T-helper 2 cell treated with Interferon-gamma antibody and Interleukin-4, amounts not matched to agents 5 μg/mL and 100 μg/mL, for 36 hours (primary cell): Measurements from ENCODE around the gene BPI.
"Not testable (repeated sequence)": the region's sequence is repeated elsewhere in the genome, so short reads cannot be mapped to it uniquely, and the experiment has no call there.

ENCODE experiments used
- DNase-seq: peaks from one replicate; pipeline ENCODE4 v3.0.0; 2021; ENCODE audit warnings: low spot score
- H3K27ac Mint-ChIP-seq: one replicate; pipeline ENCODE4 v1.8.0; 2021; ENCODE audit warnings: mild to moderate bottlenecking, mixed read lengths
- H3K27me3 Mint-ChIP-seq: one replicate; pipeline ENCODE4 v1.8.0; 2021; ENCODE audit warnings: low read depth, mixed read lengths
- H3K36me3 Mint-ChIP-seq: one replicate; pipeline ENCODE4 v1.8.0; 2021; ENCODE audit warnings: low read depth, mixed read lengths
- H3K4me1 Mint-ChIP-seq: one replicate; pipeline ENCODE4 v1.8.0; 2021; ENCODE audit warnings: low read depth, mixed read lengths
- H3K4me3 Mint-ChIP-seq: one replicate; pipeline ENCODE4 v1.8.0; 2022; ENCODE audit warnings: mild to moderate bottlenecking, moderate library complexity, mixed read lengths
- H3K9me3 Mint-ChIP-seq: one replicate; pipeline ENCODE4 v1.8.0; 2021; ENCODE audit warnings: mixed read lengths

Gene BPI

DNA sequence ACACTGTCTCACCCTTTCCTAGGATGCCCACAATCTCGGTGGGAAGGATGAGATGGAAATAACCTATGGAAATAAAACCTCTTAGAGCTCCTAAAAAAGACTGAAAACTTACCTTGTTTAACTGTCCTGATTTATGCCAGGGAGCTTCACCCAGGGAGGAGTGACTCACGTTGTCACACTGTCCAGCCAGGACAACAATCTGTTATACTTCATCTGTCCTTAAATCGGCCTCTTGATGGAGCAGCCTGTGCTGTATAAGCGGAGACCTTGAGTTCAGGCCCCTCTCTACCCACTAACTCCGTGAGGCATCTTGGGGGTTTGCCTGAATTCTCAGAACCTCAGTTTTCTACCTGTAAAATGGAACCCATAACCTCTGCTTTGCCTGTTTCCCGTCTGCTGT is 34.2 kb upstream of the BPI start:
- H3K27me3 Mint-ChIP-seq = no peaks in the 10 kb centered on the region
- no peak for DNase-seq
- no peaks in the 10 kb centered on the region for H3K4me1 Mint-ChIP-seq
- no peak overlapping the region for H3K27ac Mint-ChIP-seq
- no peaks in the 10 kb centered on the region for H3K36me3 Mint-ChIP-seq
- no peak overlapping the region for H3K4me3 Mint-ChIP-seq
- H3K9me3 Mint-ChIP-seq = no peaks in the 10 kb centered on the region

DNA sequence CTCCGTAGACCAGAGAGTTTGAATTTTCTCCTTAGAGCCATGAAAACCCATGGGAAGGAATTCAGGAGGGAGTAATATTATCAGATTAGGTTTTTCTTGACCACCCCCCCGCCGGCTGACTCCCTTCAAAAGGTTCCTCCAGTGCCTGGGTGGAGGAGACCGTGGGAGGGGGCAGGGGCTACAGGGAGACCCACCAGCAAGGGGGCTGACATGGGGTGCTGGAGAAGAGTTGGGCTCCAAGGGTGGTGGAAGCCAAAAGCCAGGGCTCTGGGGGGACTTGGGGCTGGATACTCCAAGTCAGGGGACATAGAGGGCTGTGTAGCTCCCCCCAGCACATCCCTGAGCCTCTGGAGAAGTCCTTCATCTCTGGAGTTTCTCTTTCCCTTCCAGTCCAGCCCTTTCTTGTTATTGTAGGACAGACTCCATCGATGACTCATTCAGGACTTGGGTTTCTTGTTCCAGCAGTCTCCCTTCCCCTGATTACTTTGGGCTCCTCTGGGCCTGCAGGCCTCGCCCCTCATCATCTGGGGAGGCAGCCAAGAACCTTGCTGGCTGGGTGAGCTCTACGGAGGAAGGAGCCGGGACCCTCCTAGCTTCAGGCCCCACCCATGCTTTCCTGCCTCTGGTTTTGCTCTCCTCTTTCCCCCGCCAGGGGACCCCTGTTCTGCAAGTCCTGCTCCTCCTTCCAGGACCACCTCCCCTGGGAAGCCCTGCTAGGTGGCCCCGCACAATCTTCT is 32.9 kb upstream of the BPI start:
- Mint-ChIP-seq H3K27me3 (no peaks in the 10 kb centered on the region), H3K4me1 (no peaks in the 10 kb centered on the region), H3K4me3 (no peak overlapping the region), H3K36me3 (no peaks in the 10 kb centered on the region), H3K9me3 (no peaks in the 10 kb centered on the region), H3K27ac (no peak overlapping the region)
- no peak for DNase-seq

DNA sequence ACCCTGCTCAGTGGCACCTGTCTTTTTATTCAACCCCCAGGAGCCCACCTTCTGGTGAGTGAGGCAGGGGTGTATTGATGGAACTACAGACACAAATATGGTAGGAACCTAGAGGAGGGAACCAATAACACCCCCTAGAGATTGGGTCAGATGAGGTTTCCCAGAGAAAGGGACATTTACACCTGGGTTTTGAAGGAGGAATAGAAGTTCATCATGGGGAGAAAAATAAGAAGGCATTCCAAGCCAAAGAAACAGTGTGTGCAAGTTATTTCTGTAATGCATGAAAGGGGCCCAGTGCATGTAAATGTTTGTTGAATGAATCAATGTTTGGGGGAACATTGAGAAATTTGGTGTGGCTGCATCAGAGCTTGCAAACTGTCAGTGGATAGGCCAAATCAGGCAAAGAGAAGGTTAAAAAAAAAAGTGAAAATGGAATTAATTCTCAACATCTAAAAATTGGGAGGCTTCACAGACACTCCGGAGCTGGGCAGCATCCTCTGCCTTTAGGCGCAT is 32.3 kb upstream of the BPI start:
- no peaks in the 10 kb centered on the region for H3K36me3 Mint-ChIP-seq
- no peaks in the 10 kb centered on the region for H3K4me1 Mint-ChIP-seq
- H3K9me3 Mint-ChIP-seq = no peaks in the 10 kb centered on the region
- no peaks in the 10 kb centered on the region for H3K27me3 Mint-ChIP-seq
- H3K4me3 Mint-ChIP-seq = no peak overlapping the region
- no peak overlapping the region for H3K27ac Mint-ChIP-seq
- no peak for DNase-seq

DNA sequence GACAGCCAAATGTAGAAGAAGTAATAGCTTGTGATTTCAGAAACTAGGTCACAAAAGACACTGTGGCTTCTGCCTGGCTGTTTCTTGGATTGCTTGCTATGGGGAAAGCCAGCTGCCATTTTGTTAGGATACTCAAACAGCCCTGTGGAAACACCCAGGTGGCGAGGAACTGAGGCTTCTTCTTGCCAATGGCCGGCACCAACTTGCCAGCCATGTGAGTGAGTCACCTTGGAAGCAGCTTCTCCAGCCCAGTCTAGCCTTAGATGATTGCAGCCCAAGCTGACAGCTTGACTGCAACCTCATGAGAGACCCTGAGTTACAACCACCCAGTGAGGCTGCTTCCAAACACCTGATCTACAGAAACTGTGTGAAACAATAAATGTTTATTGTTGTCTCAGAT is 31.6 kb upstream of the BPI start:
- Mint-ChIP-seq H3K27me3 (no peaks in the 10 kb centered on the region), H3K36me3 (no peaks in the 10 kb centered on the region), H3K4me1 (no peaks in the 10 kb centered on the region), H3K9me3 (no peaks in the 10 kb centered on the region), H3K27ac (no peak overlapping the region), H3K4me3 (no peak overlapping the region)
- no peak for DNase-seq

DNA sequence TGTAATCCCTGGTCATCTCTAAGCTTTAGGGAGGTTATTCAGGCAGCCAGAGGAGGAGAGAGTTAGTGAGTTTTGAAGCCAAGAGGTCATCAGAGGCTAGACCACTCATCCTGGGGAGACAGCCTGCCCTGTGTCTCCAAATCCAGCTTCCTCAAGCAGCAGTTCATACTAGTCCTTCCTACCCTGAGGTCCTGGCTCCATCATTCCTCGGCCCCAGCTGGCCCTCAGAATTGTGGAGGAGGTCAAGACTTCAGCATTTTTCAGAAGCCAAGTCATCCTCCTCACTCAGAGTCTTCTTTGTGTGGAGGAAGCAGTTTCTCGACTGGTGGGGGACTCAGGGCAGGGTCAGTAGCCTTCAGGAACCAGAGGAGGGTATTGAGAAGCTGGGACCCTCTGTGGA is 31.0 kb upstream of the BPI start:
- no peaks in the 10 kb centered on the region for H3K36me3 Mint-ChIP-seq
- no peak overlapping the region for H3K27ac Mint-ChIP-seq
- H3K27me3 Mint-ChIP-seq = no peaks in the 10 kb centered on the region
- no peaks in the 10 kb centered on the region for H3K4me1 Mint-ChIP-seq
- no peak for DNase-seq
- no peaks in the 10 kb centered on the region for H3K9me3 Mint-ChIP-seq
- H3K4me3 Mint-ChIP-seq = no peak overlapping the region

DNA sequence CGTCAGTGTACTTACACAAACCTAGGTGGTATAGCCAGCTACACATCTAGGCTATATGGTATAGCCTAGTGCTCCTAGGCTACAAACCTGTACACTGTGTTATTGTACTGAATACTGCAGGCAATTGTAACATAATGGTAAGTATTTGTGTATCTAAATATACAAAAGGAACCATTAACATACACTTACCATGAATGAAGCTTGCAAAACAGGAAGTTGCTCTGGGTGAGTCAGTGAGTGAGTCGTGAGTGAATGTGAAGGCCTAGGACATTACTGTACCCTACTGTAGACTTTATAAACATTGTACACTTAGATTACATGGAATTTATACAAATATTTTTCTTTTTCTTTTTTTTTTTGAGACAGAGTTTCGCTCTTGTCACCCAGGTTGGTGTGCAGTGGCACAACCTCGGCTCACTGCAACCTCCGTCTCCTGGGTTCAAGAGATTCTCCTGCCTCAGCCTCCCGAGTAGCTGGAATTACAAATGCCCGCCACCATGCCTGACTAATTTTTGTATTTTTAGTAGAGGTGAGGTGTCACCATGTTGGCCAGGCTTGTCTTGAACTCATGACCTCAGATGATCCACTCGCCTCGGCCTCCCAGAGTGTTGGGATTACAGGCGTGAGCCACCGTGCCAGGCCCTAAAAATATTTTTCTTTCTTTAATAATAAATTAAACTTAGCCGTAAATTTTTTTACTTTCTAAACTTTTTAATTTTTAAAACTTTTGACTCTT is 28.0 kb upstream of the BPI start:
- Mint-ChIP-seq H3K9me3 (no peaks in the 10 kb centered on the region), H3K36me3 (no peaks in the 10 kb centered on the region), H3K27ac (no peak overlapping the region), H3K27me3 (no peaks in the 10 kb centered on the region), H3K4me3 (no peak overlapping the region), H3K4me1 (no peaks in the 10 kb centered on the region)
- DNase-seq = no peak

DNA sequence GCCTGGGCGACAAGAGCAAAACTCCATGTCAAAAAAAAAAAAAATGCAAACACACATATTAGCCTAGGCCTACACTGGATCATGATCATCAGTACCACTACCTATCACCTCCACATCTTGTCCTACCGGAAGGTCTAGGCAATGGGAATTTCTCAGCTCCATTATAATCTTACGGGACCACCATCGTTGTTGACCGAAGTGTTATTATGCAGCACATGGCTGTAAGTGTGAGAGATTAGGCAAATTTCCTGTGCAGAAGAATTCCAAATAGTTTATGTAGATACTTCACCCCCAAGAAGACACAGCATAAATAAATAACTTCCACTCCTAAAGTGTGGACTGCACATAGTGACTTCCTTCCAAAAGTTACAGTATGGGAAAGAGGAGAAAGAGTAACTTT is 26.7 kb upstream of the BPI start:
- no peak for DNase-seq
- no peak overlapping the region for H3K4me3 Mint-ChIP-seq
- no peaks in the 10 kb centered on the region for H3K4me1 Mint-ChIP-seq
- H3K27me3 Mint-ChIP-seq = no peaks in the 10 kb centered on the region
- no peak overlapping the region for H3K27ac Mint-ChIP-seq
- H3K36me3 Mint-ChIP-seq = no peaks in the 10 kb centered on the region
- H3K9me3 Mint-ChIP-seq = no peaks in the 10 kb centered on the region

DNA sequence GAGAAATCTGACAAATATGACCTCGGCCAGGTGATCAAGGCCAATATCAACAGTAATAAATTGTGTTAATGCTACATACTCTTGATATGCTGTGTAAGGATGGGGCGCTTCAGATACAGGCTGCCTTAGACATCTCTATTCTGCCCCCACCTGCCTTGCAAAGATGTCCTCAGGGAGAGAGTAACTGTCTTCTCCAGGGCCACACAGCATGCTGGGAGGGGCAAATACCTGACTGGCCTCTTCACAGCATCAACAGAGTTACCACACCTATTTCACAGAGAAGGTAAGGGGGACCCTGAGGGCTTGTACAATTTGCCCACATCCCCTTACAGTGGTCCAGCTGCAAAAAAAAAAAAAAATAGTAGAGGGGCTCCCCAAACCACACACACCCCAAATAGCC is 26.3 kb upstream of the BPI start:
- H3K4me1 Mint-ChIP-seq = no peaks in the 10 kb centered on the region
- H3K27ac Mint-ChIP-seq = no peak overlapping the region
- no peaks in the 10 kb centered on the region for H3K36me3 Mint-ChIP-seq
- no peaks in the 10 kb centered on the region for H3K9me3 Mint-ChIP-seq
- no peak overlapping the region for H3K4me3 Mint-ChIP-seq
- no peak for DNase-seq
- H3K27me3 Mint-ChIP-seq = no peaks in the 10 kb centered on the region

DNA sequence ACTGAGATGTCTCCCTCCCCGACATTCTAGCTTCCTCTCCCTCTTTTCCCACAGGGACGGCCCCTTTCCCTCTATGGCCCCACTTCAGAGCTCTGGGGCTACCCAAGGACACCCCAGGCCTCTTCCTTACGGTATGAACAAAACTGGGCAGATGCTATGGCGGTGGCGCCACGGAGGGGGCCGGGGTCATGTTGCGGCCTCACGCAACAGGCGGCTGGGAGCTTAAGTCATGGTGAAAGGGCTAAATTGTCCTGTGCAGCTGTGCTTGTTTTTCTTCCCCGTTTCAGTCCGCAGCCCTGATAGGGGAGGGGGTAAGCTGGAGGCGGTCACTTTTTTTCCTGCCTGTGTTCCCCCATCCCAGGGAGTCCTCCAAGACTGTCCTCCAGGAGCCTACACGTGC is 25.8 kb upstream of the BPI start:
- Mint-ChIP-seq H3K9me3 (no peaks in the 10 kb centered on the region), H3K36me3 (no peaks in the 10 kb centered on the region), H3K4me1 (no peaks in the 10 kb centered on the region), H3K27ac (no peak overlapping the region), H3K27me3 (no peaks in the 10 kb centered on the region), H3K4me3 (no peak overlapping the region)
- no peak for DNase-seq

DNA sequence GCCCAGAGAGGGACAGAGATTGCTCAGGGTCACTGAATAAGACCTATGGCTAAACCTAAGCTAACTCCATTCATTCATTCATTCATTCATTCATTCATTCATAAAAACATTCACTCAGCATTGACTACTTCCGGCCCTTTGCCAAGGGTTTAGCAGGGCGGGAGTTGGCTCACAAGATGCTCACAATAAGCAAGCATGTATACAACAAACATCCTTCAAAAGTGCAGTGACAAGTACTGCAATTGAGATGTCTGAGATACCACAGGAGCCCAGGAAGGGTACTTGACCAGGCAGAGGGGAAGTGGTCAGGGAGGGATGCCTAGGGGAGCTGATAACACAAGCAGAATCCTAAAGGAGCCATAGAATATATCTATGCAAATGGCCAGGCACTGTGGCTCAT is 25.2 kb upstream of the BPI start:
- H3K36me3 Mint-ChIP-seq = no peaks in the 10 kb centered on the region
- no peak for DNase-seq
- H3K4me3 Mint-ChIP-seq = no peak overlapping the region
- no peak overlapping the region for H3K27ac Mint-ChIP-seq
- no peaks in the 10 kb centered on the region for H3K9me3 Mint-ChIP-seq
- no peaks in the 10 kb centered on the region for H3K27me3 Mint-ChIP-seq
- no peaks in the 10 kb centered on the region for H3K4me1 Mint-ChIP-seq

DNA sequence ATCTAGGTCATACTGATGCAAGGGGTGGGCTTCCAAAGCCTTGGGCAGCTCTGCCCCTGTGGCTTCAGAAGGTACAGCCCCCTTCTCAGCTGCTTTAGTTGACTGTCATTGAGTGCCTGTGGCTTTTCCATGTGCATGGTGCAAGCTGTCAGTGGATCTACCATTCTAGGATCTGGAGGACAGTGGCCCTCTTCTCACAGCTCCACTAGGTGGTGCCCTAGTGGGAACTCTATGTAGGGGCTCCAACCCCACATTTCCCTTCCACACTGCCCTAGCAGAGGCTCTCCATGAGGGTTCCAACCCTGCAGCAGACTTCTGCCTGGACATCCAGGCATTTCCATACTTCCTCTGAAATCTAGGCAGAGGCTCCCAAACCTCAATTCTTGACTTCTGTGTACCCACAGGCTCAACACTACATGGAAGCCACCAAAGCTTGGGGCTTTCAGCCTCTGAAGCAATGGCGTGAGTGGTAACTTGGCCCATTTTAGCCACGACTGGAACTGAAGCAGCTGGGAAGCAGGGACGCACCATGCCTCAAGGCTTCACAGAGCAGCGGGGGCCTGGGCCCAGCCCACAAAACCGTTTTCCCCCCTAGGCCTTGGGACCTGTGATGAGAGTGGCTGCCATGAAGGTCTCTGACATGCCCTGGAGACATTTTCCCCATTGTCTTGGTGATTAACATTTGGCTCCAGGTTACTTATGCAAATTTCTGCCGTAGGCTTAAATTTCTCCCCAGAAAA is 22.6 kb upstream of the BPI start:
- not testable (repeated sequence) for H3K4me3 Mint-ChIP-seq, DNase-seq, H3K4me1 Mint-ChIP-seq, H3K9me3 Mint-ChIP-seq, H3K27ac Mint-ChIP-seq, H3K36me3 Mint-ChIP-seq, H3K27me3 Mint-ChIP-seq

DNA sequence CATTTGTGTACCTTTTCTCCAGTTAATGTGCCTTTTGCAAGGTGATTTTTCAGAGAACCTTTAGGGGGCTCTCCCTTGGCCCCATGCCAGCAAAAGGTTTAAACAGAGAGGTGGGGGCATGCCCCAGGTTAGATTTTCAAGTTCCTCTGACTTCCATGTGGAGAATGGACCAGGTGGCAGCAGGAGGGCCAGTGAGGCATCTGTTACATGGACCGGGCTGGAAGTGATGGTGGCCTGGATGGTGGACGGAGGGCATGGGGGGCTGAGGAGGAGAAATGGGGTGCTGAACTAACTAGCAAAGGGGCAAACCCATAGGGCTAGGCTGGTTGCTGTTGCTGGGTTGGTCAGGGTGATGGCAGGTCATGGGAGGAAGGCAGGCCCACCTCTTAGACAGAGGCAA is 20.7 kb upstream of the BPI start:
- H3K36me3 Mint-ChIP-seq = no peaks in the 10 kb centered on the region
- H3K27me3 Mint-ChIP-seq = peaks cover 2% of the 10 kb centered on the region
- no peak overlapping the region for H3K4me3 Mint-ChIP-seq
- H3K27ac Mint-ChIP-seq = no peak overlapping the region
- DNase-seq = no peak
- H3K9me3 Mint-ChIP-seq = no peaks in the 10 kb centered on the region
- no peaks in the 10 kb centered on the region for H3K4me1 Mint-ChIP-seq

DNA sequence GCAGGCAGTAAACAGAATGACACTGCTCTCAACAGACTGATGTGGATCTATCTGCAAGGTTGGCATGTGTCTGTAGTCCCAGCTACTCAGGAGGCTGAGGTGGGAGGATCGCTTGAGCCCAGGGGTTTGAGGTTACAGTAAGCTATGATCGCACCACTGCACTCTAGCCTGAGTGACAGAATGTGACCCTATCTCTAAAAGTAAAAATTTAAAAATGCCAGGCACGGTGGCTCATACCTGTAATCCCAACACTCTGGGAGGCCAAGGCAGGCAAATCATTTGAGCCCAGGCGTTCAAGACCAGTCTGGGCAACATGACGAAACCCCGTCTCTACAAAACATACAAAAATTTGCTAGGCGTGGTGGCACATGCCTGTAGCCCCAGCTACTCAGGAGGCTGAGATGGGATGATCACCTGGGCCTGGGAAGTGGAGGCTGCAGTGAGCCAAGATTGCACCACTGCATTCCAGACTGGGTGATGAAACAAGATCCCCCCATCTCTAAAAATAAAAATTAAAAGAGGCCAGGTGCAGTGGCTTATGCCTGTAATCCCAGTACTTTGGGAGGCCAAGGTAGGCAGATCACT is 19.8 kb upstream of the BPI start:
- H3K4me1 Mint-ChIP-seq, H3K27me3 Mint-ChIP-seq, H3K27ac Mint-ChIP-seq, DNase-seq, H3K4me3 Mint-ChIP-seq, H3K36me3 Mint-ChIP-seq, H3K9me3 Mint-ChIP-seq: not testable (repeated sequence)

DNA sequence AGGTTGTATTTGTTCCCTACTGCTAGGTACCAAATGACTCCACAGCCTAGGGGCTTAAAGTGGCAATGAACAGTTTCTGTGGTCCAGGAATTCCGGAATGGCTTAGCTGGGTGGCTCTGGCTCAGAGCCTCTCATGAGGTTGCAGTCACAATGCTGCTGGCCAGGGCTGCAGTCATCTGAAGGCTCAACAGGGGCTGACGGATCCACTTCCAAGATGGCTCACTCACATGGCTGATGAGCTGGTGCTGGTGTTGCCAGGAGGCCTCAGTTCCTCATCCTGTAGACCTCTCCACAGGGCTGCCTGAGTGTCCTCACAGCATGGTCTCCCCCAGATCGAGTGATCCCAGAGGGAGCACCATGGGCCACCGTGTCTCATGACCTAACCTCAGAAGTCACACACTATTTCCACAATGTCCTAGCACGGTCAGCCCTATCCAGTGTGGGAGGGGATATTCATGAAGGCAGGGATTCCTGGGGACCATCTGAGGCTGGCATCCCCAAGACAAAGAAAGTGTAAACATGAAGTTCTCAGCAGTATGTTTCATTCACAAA is 19.0 kb upstream of the BPI start:
- Mint-ChIP-seq H3K9me3 (no peaks in the 10 kb centered on the region), H3K27me3 (peaks cover 2% of the 10 kb centered on the region), H3K27ac (no peak overlapping the region), H3K4me3 (no peak overlapping the region), H3K36me3 (no peaks in the 10 kb centered on the region), H3K4me1 (no peaks in the 10 kb centered on the region)
- no peak for DNase-seq
